Activated naive CD4-positive, alpha-beta T cell treated with anti-CD3 and anti-CD28 coated beads, Interleukin-2, amount 50 U/mL, for 16 hours (primary cell): Measurements from ENCODE around the gene CEACAM20.
"Not testable (repeated sequence)": the region's sequence is repeated elsewhere in the genome, so short reads cannot be mapped to it uniquely, and the experiment has no call there.

Experiments
- DNase-seq: peaks from one replicate; pipeline ENCODE4 v3.0.0-alpha.2; 2020

Gene CEACAM20

DNA sequence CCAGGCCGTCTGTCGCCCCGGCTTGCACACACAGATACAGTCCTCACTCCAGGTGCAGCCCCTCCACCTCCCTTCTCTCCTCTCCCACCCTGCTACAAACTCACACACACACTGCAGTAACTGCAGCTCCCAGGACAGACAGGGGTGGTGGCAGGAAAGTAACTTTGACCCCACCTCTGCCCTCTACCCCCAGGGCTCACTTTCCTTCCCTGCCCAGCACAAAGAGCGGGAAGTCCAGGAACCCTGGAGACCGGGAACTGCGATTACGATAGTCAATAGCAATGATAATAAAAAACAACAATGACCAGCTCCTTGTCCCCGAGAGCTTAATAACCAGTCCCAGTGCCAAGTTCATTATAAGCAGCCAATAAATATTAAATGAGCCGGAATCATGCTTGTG lies at the start of gene CEACAM20:
Gene CEACAM20, minus strand, starts transcription at position 140 of the 400 bp plus-strand sequence. CDS start 166 bp downstream, outside the sequence.
- no peak for DNase-seq

DNA sequence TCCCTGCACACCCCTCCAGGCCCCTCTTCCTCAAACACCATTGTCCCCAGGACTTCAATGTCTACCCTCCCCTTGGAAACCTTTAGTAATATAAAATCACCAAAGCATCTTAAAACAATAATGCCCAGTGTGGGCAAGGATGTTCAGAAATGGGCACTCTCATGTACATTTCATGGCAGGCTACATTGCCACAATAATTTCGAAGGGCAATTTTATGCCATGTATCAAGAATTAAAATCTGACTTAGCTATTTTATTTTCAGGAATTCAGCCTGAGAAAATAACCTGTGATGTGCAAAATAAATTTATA lies 48.0 kb upstream of the CEACAM20 start:
- no peak for DNase-seq

DNA sequence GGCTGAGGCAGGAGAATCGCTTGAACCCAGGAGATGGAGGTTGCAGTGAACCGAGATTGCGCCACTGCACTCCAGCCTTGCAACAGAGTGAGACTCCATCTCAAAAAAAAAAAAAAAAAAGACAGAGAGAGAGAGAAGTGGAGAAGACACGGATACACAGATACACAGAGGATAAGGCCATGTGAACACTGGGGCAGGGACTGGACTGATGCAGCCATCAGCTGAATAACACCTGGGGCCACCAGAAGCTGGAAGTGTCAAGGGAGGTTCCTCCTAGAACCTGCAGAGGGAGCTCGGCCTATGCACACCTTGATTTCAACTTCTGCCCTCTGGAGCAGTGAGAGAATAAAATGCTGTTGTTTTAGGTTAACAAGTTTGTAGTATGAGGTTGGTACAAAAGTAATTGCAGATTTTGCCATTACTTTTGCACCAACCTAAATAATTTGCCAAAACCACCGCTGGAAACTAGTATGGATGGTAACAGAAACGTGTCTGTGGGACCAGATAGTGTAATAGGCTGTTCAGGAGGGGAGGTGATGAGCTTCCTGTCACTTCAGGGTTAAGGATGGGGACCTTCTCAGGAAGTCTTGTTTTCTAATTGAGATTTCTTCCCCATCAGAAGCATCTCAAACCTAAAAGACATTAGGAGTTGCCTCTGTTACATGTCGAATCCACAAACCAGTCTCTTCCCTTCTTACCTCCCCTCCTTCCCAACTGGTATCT lies 47.5 kb upstream of the CEACAM20 start:
- DNase-seq, result peak; percentile 15

DNA sequence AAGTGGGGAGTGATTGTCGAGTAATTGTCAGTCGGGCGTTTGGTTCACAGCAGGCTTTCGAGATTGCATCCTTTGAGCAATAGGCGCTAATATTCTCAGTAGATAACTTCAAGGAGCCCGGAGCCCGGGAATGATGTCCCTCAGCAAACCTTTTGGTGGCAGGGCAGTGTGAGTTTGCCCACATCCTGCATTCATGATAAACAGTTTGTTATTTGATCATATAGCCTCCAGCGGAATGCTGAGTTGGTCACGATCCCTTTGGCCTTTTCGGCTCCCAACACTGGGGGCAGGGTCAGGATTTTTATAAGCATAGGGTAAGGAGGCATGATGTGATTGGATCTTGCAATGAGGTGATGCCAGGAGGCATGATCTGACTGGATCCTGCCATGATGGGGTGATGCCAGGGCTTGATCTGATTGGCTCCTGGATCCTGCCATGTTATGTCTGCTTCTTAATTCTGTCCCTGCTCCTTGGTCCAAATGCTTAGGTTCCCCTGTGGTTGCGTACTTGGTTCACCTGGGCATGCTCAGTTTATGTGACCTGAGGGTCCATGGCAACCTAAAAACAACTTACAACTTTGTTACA lies 45.7 kb upstream of the CEACAM20 start:
- no peak for DNase-seq

DNA sequence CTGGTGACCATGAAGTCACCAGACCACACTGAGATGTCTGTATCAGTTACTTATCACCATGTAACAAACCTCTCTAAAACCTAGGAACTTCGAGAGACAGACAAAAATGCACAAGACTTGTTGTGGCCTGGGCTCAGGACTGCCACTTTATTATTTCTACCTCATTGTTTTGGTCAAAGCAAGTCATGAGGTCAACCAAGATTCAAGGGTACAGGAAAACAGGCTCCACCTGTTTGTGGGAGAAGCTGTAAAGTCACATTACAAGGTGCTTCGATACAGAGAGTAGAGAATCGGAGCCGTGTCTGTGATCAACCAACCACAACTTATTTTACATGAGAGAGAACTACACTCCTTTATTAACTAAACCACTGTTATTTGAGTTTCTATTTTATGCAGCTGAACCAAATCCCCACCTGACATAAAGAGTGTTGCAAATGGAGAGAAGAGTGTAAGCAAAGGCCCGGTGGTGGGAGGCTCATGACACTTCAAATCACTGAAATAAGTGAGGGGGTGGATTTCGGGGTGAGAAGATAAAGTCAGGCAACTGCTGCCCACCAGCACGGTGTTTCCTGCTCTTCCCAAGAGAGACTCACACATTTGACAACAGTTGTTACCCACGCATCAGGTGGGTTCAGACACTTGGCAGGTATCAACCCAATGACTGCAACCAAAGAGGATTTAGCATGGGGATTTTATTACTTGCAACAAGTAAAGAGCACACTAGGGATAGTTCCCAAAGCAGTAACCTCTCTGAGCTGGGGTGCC lies 44.9 kb upstream of the CEACAM20 start:
- no peak for DNase-seq

DNA sequence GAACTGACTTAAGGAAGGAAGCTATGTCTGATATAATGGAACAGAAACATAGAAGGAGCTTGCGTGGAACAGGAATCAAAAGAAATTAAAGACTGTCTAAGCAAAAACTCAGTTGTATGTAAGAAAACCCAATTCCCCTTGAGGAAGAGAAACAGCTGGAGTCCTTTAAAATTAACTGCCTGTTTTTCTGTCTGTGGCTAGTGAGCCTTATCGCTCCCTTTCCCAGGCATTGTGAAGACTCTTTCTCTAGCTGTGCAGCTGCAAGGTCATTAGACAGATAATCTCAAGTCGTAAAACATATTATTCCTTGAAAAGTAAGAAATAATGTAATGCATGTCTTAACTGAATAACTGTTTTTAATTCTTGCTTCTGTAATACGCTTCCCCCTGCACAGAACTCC lies 44.2 kb upstream of the CEACAM20 start:
- DNase-seq, result no peak

DNA sequence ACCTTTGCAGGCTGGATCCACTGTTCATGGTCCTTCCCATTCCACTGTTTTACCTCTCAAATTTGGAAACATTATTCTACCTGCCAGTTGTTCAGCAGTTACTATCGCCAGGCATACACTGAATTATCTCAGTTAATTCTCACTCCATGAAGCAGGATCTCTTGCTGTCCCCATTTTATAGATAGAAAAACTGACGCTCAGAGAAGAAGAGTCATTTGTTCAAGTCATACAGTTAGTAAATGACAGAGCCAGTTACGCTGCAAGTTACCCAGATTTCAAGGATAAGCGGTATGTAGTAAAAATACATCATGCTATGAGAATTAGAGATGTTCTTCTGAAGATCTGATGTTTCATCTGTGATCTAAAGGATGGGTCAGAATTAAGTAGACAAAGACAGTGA lies 43.7 kb upstream of the CEACAM20 start:
- DNase-seq, result no peak

DNA sequence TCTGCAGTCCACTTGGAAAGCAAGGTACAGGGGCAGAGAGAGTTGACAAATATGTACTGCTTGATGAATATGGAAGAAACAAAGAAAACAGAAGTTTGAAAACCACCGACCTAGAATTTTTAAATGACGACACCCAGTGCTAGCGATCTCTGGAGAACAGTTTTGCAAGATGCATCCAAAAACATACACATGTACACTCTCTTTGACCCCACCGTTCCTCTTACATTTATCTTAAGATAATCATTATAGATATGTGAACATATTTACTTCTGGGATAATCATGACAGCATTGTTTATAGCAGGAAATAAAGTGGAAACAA lies 43.1 kb upstream of the CEACAM20 start:
- no peak for DNase-seq

DNA sequence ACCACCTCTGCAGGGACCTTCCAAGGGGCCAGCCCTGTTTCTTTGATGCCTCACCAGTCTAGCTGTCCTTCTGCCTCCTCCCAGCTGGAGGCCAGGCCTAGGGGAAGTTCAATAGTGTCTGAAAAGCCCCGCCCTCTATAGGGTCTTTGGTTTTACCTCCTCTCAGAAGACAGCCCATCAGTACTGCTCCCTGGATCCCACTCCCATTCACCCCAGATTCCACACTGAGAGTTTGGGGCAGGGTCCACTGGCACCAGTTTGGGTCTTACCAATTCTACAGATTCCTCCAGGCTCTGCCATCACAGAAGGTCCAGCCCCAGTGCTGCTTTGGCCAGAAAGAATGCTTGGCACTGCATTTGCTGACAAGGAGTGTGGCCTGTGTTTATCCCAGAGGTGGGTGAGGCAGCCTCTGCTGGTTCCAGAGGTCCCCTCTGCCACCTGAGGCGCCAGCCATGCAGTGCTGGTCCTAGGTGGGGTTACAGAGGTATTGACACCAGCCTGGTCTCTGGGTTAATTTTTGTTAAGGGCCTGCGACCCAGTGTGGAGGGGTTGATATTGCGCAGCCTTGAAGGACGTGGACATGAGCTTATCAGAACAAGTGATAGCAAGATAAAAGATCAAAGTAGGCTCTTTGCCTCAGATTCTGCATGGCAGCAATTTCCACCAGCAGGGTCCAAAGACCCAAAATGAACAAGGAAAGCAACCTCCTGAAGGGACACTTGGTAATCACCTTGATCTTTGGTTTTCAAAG lies 42.5 kb upstream of the CEACAM20 start:
- no peak for DNase-seq

DNA sequence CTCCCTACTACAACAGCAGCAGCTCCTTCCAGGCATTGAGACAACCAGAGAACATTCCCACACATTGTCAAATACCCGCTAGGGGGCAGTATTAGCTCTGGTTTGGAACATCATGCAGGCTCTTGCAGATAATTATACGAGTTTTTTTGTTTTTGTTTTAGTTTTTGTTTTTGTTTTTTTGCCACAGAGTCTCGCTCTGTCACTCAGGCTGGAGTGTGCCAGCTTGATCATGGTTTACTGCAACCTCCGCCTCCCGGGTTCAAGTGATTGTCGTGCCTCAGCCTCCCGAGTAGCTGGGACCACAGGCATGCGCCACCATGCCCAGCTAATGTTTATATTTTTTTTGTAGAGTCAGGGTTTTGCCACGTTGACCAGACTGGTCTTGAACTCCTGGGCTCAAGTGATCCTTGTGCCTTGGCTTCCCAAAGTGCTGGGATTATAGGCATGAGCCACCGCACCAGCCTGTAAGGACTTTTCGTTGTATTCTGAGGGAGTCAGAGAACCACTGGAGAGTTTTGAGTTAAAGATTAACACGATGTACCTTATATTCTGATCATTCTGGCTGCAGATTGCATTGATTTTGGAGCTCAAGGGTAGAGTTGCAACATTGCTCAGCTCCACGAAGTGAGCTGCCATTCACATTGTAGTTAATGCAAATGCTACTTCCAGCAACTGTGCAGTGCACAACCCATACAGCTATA lies 41.7 kb upstream of the CEACAM20 start:
- DNase-seq, result peak; percentile 44

DNA sequence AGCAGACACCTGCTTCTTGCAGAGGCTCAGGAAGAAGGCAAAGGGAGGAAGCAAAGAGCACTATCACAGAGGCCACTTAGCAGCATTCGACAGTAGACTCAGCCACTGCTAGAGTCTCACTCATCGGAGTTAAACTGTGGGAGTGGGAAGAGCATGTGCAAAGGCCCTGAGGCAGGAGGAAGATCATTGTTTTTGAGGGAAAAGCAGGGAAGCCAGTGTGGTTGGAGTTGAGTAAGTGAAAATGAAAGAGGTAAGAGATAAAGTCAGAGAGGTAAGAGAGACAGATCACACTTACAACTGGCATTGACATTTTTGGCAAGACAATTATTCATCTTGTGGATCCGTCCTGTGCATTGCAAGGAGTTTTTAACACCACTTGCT lies 41.1 kb upstream of the CEACAM20 start:
- DNase-seq, result no peak

DNA sequence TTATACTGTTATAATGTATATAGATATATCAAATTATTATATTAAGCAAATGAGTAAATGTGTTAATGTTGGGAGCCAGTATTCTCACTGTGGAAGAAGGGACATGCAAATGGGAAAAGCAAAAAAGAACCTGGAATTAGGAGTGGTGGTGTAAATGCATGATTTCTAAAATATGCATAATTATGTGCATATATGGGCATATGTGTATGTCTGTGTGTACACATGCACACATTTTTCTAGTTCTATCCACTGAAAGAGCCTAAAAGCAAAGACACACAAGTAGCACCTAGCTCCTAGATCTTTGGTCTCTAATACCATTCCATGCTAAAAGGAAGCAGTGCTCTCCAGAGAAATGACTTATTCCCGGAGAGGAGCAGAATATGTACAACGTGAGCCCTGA lies 38.3 kb upstream of the CEACAM20 start:
- no peak for DNase-seq

DNA sequence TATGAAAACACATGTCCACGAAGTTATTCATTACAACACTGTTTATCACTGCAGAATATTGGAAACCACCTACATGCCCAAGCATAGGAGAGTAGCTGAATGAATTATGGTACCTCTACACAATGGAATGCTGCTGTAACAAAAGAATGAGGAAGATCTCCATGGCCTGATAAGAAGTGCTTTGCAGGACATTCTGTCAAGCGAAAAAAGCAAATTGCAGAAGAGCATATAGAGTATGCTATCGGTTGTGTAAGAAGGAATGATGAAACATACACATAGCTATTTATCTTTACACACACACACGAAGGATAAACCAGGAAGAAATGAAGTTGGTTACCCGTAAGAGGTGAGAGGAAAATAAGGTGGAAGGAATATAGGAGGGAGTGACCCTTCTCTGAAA lies 37.5 kb upstream of the CEACAM20 start:
- no peak for DNase-seq

DNA sequence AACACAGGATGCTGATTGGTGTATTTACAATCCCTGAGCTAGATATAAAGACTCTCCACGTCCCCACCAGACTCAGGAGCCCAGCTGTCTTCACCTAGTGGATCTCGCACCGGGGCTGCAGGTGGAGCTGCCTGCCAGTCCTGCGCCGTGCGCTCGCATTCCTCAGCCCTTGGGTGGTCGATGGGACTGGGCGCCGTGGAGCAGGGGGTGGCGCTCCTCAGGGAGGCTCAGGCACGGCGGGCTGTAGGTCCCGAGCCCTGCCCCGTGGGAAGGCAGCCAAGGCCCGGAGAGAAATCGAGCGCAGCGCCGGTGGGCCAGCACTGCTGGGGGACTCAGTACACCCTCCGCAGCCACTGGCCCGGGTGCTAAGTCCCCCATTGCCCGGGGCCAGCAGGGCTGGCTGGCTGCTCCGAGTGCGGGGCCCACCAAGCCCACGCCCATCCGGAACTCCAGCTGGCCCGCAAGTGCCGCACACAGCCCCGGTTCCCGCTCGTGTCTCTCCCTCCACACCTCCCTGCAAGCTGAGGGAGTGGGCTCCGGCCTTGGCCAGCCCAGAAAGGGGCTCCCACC lies 33.7 kb upstream of the CEACAM20 start:
- not testable (repeated sequence) for DNase-seq

DNA sequence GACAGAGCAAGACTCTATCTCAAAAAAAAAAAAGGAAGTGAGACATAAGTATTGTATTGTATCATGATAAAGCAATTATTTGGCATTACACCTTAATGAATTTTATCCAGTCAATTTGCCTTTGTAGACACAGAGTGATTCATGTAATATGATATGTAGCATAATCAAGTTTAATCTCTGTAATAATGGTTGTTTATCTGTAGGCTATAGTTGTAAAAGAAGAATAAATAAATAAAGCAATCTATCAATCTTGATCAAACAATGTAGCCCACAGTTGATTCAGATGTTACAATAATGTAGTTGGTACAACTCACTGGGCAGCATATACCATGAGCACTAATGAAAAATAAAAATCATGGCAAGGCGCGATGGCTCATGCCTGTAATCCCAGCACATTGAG lies 28.5 kb upstream of the CEACAM20 start:
- no peak for DNase-seq

DNA sequence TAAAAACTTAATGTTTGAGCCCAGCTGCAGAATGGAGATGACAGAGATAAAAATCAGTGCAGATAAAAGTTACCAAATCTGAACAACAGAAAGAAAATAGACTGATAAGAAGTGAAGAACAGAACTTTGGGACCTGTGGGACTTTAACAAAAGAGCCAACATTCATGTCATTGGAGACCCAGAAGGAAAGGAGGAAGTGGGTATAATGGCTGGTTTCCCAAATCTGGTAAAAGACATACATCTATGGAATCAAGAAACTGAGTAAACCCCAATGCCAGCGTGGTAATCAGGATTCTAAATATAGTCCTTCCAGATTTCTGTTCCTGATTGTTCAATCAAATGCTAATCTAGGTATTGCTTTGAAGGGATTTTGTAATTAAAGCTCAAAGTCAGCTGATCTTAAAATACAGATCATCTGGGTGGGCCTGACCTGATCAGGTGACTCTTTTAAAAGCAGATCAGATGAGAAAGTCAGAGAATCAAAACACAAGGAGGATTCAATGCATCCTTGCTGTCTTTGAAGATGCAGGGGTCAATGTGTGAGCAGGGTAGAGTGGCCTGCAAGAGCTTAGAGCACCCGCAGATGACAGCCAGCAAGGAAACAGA lies 25.3 kb upstream of the CEACAM20 start:
- DNase-seq, result no peak

DNA sequence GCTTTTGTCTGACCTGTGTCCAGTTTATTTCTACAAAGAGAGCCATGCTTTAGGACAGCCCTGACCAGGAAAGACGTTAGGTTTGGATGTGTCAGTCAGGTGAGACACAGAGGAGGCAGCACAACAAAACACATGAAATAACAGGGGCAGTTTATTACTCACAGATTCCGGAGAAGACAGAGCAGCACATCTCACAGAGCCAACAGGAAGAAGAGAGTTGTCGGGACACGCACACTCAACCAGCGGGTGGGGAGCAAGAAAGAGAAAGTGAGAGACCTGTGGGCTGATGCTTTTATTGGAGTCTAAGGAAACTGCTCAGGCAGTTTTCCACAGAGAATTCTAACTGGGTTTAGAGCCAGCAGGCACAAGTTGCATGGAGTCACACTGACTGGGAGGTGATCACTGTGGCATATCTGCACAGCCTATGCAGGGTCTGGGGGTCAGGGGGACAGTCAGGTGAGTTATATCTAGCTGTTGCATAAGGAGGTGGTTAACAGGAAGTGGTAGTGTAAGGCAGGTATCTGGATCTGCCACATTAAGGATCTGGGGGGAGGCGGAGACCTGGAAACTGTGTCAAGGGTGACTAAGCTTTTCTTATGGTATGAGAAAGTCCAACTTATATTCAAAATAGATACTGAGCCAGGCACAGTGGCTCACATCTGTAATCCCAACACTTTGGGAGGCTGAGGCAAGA lies 24.1 kb upstream of the CEACAM20 start:
- no peak for DNase-seq

DNA sequence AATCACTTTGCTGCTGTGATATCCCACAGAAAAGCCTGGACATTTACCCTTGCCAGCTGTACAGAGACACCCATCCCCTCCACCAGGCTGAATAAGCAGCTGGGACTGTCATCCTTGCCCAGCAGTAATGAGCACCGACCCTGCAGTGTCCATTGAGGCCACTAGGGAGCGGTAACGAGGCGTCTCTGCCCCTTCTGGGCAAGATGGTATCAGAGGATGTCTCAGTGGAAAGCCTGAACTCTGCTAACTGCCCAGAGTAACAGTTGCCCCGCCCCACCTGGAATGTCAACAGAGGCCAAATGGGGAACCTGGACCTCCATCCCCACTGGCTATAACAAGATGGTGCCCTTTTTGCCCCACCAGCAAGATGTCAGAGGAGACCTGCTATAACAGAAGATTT lies 22.8 kb upstream of the CEACAM20 start:
- peak; percentile 21 for DNase-seq

DNA sequence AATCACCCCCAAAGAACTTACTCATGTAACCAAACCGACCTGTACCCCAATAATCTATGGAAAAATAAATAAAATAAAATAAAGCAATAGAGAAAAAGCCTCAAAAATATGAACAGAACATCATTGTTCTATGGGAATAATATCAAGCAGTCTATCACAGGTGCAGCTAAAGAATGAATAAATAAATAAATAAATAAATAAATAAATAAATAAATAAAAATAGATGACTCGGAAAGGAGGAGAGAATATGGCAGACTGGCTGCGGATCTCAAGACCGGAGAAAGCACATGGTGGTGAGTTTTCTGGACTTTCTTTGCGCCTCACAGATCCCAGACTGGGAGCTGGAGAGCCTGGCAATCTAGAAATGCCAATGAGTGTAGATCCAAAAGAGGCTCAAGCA lies 22.4 kb upstream of the CEACAM20 start:
- DNase-seq, result no peak

DNA sequence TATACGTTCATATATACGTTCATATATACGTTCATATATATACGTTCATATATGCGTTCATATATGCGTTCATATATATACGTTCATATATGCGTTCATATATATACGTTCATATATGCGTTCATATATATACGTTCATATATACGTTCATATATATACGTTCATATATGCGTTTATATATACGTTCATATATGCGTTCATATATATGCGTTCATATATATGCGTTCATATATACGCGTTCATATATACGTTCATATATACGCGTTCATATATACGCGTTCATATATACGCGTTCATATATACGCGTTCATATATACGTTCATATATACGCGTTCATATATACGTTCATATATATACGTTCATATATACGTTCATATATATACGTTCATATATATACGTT lies 21.5 kb upstream of the CEACAM20 start:
- not testable (repeated sequence) for DNase-seq

DNA sequence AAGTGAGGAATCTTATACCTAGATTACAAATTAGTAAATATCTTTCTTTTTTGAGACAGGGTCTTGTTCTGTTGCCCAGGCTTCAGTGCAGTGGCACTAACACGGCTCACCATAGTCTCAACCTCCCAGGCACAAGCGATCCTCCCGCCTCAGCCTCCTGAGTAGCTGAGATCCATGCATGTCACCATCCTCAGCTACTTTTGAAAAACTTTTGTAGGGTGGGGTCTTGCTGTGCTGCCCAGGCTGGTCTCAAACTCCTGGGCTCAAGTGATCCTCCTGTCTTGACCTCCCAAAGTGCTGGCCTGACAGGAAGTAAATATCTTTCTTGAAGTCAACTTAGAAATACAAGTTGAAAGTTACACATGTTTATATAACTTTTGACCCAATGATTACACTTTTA lies 20.0 kb upstream of the CEACAM20 start:
- no peak for DNase-seq

DNA sequence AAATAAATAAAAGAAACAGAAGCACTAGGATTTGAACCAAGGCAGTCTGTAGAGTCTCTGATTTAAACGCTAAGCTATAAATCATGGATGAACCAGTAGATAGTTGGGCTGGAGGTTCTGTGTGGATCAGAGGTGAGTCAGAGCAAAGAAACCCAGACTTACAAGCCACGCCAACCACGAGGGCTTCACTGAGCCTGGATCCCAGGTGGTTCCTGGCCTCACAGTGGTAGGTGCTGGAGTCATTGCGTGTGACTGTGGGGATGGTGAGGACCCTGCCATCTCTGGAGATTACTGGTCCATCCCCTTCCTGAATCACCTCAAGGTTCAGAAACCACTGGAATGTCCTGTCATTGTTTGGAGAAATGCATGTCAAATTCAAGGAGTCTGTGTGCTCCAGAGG lies 19.3 kb upstream of the CEACAM20 start:
- no peak for DNase-seq
